ENCODE results near the gene SGCD.

The SGCD gene

GRCh38 chr5:156560002-156560401, 233.0 kb downstream of the SGCD start:
- TF ChIP-seq, protein P1, sequence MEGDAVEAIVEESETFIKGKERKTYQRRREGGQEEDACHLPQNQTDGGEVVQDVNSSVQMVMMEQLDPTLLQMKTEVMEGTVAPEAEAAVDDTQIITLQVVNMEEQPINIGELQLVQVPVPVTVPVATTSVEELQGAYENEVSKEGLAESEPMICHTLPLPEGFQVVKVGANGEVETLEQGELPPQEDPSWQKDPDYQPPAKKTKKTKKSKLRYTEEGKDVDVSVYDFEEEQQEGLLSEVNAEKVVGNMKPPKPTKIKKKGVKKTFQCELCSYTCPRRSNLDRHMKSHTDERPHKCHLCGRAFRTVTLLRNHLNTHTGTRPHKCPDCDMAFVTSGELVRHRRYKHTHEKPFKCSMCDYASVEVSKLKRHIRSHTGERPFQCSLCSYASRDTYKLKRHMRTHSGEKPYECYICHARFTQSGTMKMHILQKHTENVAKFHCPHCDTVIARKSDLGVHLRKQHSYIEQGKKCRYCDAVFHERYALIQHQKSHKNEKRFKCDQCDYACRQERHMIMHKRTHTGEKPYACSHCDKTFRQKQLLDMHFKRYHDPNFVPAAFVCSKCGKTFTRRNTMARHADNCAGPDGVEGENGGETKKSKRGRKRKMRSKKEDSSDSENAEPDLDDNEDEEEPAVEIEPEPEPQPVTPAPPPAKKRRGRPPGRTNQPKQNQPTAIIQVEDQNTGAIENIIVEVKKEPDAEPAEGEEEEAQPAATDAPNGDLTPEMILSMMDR (IDR thresholded peaks at IDR 0.05): no peak
- Histone ChIP-seq H3K27ac (no peak overlapping the region), H3K4me1 (ENCODE audit: control insufficient read depth in 1 of 2, insufficient read depth in 1 of 2, low read depth in 1 of 2, low read length in 1 of 2) (no peaks in the 10 kb centered on the region), H3K36me3 (no peaks in the 10 kb centered on the region), H3K4me3 (ENCODE audit: low read depth in 1 of 2, low read length in 1 of 2) (no peak overlapping the region), H3K27me3 (no peaks in the 10 kb centered on the region), H3K9me3 (no peaks in the 10 kb centered on the region)

- no peak overlapping the region for H3K27ac ChIP-seq
- no peaks in the 10 kb centered on the region for H3K27me3 ChIP-seq
- no peaks in the 10 kb centered on the region for H3K4me1 ChIP-seq (ENCODE audit: control insufficient read depth in 1 of 2, insufficient read depth in 1 of 2, low read depth in 1 of 2, low read length in 1 of 2)
- TF ChIP-seq, protein P1 (IDR thresholded peaks at IDR 0.05): no peak
- H3K4me3 ChIP-seq (ENCODE audit: low read depth in 1 of 2, low read length in 1 of 2): no peak overlapping the region
- H3K36me3 ChIP-seq: no peaks in the 10 kb centered on the region
- H3K9me3 ChIP-seq: no peaks in the 10 kb centered on the region
These were observed 234.7 kb downstream of the SGCD start for GRCh38 chr5:156561651-156562050.

GRCh38 chr5:156570615-156571014, 243.7 kb downstream of the SGCD start:
- no peak overlapping the region for H3K4me3 ChIP-seq (ENCODE audit: low read depth in 1 of 2, low read length in 1 of 2)
- no peaks in the 10 kb centered on the region for H3K9me3 ChIP-seq
- no peaks in the 10 kb centered on the region for H3K4me1 ChIP-seq (ENCODE audit: control insufficient read depth in 1 of 2, insufficient read depth in 1 of 2, low read depth in 1 of 2, low read length in 1 of 2)
- H3K36me3 ChIP-seq: no peaks in the 10 kb centered on the region
- no peaks in the 10 kb centered on the region for H3K27me3 ChIP-seq
- TF ChIP-seq, protein P1 (IDR thresholded peaks at IDR 0.05): no peak
- no peak overlapping the region for H3K27ac ChIP-seq

DNA sequence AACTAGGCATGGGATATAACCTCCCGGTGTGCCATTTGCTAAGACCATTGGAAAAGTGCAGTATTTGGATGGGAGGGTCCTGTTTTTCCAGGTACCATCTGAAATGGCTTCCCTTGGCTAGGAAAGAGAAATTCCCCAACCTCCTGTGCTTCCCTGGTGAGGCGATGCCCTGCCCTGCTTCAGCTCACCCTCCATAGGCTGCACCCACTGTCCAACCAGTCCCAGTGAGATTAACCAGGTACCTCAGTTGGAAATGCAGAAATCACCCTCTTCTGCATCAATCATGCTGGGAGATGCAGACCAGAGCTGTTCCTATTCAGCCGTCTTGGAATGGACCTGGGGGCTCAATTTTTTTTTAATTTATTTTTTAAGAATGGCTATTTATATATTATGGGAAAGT, 254.8 kb downstream of the SGCD start:
- H3K4me1 ChIP-seq (ENCODE audit: control insufficient read depth in 1 of 2, insufficient read depth in 1 of 2, low read depth in 1 of 2, low read length in 1 of 2): no peaks in the 10 kb centered on the region
- TF ChIP-seq, protein P1 (IDR thresholded peaks at IDR 0.05): no peak
- no peaks in the 10 kb centered on the region for H3K27me3 ChIP-seq
- H3K9me3 ChIP-seq: no peaks in the 10 kb centered on the region
- no peak overlapping the region for H3K4me3 ChIP-seq (ENCODE audit: low read depth in 1 of 2, low read length in 1 of 2)
- no peak overlapping the region for H3K27ac ChIP-seq
- H3K36me3 ChIP-seq: no peaks in the 10 kb centered on the region

- Histone ChIP-seq H3K4me1 (ENCODE audit: control insufficient read depth in 1 of 2, insufficient read depth in 1 of 2, low read depth in 1 of 2, low read length in 1 of 2) (no peaks in the 10 kb centered on the region), H3K27ac (no peak overlapping the region), H3K4me3 (ENCODE audit: low read depth in 1 of 2, low read length in 1 of 2) (no peak overlapping the region), H3K9me3 (no peaks in the 10 kb centered on the region), H3K27me3 (no peaks in the 10 kb centered on the region), H3K36me3 (no peaks in the 10 kb centered on the region)
- TF ChIP-seq, protein P1 (IDR thresholded peaks at IDR 0.05): no peak
These were observed 255.2 kb downstream of the SGCD start for GRCh38 chr5:156582193-156582598.

GRCh38 chr5:156584871-156585270, 257.9 kb downstream of the SGCD start:
- Histone ChIP-seq H3K27me3 (no peaks in the 10 kb centered on the region), H3K9me3 (no peaks in the 10 kb centered on the region), H3K36me3 (no peaks in the 10 kb centered on the region), H3K4me3 (ENCODE audit: low read depth in 1 of 2, low read length in 1 of 2) (no peak overlapping the region), H3K4me1 (ENCODE audit: control insufficient read depth in 1 of 2, insufficient read depth in 1 of 2, low read depth in 1 of 2, low read length in 1 of 2) (no peaks in the 10 kb centered on the region), H3K27ac (no peak overlapping the region)
- TF ChIP-seq, protein P1 (IDR thresholded peaks at IDR 0.05): no peak

Measured in neutrophil (primary cell).